Measurements from ENCODE around the gene P2RX5.

DNA sequence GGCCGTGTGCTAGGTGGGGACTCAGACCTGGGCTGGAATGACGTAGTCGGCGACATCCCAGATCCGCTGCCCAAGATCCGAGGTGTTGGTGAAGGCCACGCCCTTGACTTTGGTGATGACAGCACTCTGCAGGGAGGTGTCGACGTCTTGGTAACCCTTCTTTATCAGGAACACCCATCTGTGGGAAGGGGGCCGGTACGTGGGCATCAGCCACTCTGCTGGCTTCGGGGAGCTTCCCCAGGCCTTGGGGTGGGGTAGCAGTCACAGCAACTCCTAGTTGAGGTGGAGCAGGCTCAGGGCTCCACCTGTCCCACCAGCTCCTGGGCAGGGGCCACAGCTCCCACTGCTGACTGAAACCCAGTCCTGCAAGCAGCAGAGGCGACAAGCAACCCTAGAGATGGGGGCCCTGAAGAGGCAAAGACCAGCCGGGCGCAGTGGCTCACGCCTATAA, 4.3 kb downstream of the P2RX5 start:
- peak in 2 of 3 experiments; percentile 12 to 16 for TF ChIP-seq CTCF (optimal IDR thresholded peaks at IDR 0.05 in 1 of 3, IDR thresholded peaks at IDR 0.05 in 1 of 3, conservative IDR thresholded peaks at IDR 0.05 in 1 of 3; ENCODE audit: extremely low read depth in 1 of 3, insufficient read depth in 2 of 3, low read length in 3 of 3)
- TF ChIP-seq EZH2 (IDR thresholded peaks at IDR 0.05; ENCODE audit: low read length), result no peak

Measured in keratinocyte (primary cell).